Left lobe of liver (tissue), 2 donors: Measurements from ENCODE around the gene SLC25A10. TPM values are rescaled to one million over a fixed set of nuclear protein-coding genes. Genes with fewer than 3 reads are reported as not detected.
A peak's percentile ranks its signal among the peaks of the same experiment; 100 is the strongest.

Source experiments
- ATAC-seq: fragments of 200-7000 bp; cut with Tn5 transposase; one replicate; pipeline ENCODE4 v1.9.1; 2020; ENCODE audit warnings: mild to moderate bottlenecking, moderate library complexity
- DNase-seq: peaks from one replicate; pipeline ENCODE4 v3.0.0-alpha.2; 2020; ENCODE audit warnings: low spot score
- total RNA-seq: library from RNA; stranded (reverse); gene quantifications from one replicate; pipeline ENCODE4 v1.2.1, GENCODE V29; 2021
- donor health status: DM: no; HTN: no; CAD: no; lungs with moderate emphysema.
- donor health status: DM: no; HTN: yes; CAD: no.

SLC25A10 gene
- total RNA-seq, 1 donor from 2014 or later: 105 TPM

DNA sequence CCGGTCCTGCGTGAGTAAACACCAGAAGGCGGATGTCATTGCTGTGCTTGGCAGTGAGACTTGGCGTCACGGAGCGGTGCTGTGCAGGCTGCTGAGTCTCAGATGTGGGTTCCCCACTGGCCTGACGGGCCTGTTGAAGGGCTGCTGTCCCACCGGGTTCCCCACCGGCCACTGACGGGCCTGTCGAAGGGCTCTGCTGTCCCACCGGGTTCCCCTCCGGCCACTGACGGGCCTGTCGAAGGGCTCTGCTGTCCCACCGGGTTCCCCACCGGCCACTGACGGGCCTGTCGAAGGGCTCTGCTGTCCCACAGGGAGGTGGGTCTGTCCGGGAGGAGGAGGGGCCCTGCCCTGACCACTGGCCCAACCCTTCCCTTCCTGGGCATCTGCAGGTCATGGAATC lies 25.5 kb upstream of the SLC25A10 start:
- no peak for ATAC-seq
- DNase-seq: no peak

DNA sequence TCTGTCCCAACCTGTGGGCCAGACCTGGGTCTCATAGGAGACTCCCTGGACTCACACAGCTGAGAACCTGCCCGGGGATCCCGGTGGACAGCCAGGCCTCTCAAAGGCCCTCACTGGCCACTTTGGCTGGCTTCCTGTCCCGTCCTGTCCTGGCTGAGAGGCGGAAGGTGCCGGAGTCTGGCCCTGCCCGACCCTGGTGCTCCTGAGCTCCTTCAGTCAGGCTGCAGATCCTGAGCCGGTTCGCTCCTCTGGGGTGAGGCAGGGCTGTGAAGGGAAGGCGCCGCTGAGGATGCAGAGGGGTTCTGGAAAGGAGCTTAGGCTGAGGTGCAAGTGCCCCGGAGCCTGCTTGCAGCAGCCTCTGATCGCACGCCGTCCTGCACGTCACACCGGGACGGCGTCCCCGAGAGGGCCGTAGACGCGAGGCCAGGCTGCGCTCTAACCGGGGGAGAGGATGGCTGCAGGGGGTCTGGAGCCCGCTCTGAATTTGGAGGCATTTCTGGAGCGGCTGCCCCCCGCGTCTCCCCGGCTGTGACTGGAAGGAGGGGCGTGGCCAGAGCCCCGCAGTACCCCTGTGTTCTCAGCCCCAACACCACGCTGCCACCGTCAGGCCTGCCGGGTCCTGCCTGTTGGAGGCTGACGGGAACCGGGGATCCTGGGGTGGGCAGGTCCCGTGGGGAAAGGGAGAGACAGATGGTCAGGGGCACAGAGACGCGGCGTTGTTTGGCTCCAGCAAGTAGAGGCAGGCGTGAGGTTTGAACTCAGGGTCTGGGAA lies 24.1 kb upstream of the SLC25A10 start:
- DNase-seq (no peak), ATAC-seq (no peak)

DNA sequence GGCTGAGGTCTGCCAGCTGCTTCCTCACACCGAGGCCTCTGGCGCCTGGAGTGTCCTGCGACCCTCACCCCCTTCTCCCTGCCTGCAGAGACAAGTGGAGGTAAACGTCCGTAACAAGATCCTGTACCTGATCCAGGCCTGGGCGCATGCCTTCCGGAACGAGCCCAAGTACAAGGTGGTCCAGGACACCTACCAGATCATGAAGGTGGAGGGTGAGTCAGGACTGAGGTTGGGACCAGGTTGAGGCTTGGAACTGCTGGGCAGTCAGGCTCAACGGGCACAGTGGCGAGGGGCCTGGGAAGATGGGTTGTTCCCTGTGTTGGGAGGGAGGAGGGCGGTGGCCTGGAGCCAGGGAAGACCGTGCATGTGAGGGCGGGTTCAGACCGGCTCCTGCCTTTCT lies 23.5 kb upstream of the SLC25A10 start:
- DNase-seq: no peak
- ATAC-seq: no peak

DNA sequence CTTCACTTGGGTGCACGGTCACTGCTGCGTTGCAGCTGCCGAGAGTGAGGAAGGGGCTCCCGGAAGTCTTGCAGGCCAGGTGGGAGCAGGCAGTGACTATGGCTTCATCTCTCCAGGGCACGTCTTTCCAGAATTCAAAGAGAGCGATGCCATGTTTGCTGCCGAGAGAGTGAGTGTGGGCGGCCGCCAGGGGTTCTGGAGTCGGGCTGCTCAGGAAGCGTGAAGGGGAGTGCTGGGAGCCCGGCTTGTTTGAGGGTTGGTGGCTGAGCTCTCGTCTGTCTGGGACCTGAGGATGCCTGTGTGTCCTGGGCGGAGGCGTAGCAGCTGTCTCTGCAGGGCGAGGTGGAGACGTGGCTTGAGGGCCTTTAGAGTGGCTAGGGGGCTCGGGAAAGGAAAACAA lies 22.0 kb upstream of the SLC25A10 start:
- ATAC-seq: no peak

DNA sequence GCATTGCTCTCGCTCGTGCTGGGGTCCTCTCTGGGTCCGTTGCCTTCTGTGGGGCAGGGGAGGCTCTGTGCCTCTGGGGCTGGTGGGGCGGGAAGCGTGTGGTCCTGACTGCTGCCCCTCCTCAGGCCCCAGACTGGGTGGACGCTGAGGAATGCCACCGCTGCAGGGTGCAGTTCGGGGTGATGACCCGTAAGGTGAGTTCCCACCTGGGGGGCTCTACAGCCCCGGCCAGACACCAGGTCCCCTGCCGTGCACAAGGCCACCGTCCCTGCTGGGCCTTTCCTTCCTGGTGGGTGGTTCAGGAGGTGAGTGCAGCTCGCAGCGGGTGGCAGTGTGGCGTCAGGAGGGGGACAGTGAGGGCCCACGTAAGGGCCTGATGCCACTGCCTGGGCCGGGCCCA lies 21.5 kb upstream of the SLC25A10 start:
- ATAC-seq (no peak), DNase-seq (no peak)

More for the DNA sequence above, 22.0 kb upstream of the SLC25A10 start:
- DNase-seq: no peak

DNA sequence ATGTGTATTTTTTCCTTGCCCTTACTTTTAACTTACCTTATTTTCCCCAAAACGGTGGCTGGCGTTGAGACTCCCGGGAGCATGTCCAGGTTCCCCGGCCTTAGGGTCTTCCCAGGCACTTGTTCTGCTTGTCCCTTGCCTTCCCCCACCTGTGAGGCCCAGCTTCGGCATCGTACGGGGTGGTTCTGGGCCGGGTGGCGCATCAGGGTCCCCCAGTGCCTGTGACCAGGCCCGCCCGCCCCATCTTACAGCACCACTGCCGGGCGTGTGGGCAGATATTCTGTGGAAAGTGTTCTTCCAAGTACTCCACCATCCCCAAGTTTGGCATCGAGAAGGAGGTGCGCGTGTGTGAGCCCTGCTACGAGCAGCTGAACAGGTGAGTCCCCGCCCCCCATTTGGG lies 20.9 kb upstream of the SLC25A10 start:
- no peak for ATAC-seq
- no peak for DNase-seq

DNA sequence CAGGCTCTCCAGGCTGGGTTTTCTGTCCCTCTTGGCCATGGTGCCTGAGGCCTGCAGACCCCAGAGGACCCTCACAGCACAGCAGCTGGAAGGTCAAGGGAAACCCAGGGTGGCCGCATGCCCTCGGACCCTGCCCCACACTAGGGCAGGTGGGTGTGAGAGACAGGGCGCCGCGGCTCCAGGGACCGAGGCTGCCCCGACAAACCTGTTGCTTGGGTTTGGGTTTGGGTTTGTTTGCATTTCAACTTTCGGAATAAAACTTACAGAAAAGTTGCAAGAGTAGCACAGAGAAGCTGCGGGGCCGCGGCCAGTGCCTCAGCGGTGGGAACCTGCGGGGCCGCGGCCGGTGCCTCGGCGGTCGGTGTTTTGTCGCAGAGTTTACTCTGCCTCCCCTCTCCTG lies 20.5 kb upstream of the SLC25A10 start:
- ATAC-seq (no peak), DNase-seq (no peak)

DNA sequence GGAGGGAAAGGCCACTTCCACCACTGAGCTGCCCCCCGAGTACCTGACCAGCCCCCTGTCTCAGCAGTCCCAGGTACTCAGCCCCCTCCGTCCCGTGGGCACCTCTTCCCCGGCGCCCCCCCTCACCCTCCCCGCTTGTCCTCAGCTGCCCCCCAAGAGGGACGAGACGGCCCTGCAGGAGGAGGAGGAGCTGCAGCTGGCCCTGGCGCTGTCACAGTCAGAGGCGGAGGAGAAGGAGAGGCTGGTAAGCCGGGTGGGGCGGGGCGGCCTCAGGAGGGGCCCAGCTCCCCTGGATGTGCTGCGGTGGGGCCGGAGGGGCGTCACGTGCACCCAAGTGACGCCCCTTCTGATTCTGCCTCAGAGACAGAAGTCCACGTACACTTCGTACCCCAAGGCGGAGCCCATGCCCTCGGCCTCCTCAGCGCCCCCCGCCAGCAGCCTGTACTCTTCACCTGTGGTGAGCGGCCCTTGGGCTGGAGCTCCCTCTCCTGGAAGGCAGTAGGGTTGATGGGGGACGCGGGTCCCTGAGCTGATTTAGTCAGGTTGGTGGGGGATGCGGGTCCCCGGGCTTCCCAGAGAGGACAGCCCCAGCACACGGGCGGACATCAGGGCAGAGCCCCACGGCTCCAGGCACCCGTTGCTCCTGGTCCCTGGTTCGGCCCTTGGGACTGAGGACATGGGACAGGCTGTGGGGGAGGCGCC lies 18.4 kb upstream of the SLC25A10 start:
- ATAC-seq: peak; percentile 6
- DNase-seq: no peak

DNA sequence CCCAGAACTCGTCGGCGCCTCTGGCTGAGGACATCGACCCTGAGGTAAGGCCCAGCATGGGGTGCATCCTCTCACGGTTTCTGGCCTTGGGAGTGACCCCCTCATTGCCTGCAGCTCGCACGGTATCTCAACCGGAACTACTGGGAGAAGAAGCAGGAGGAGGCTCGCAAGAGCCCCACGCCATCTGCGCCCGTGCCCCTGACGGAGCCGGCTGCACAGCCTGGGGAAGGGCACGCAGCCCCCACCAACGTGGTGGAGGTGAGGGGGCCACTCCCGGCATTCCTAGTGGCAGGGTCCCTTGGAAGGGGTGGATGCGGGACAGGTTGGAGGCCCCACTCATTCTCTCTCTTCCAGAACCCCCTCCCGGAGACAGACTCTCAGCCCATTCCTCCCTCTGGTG lies 17.3 kb upstream of the SLC25A10 start:
- DNase-seq (no peak), ATAC-seq (no peak)

DNA sequence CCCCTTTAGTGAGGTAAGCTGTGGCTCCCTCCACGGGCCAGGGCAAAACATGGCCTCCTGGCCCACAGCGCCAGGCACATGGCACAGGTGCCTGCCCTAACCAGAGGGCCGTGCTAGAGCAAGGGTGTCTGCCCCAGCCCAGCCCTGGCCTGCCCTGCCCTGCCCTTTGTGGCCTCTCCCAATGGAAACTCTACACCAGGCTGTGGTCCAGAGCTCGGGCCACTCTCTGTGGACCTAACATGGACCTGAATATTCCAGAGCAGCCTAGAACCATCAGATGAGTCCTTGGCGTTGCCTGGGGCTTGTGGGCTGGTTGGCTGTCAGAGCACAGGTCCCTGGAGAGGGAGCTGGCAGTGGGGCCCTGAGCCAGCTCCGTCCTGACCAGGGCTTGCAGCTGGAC lies 16.9 kb upstream of the SLC25A10 start:
- ATAC-seq: peak; percentile 5

DNA sequence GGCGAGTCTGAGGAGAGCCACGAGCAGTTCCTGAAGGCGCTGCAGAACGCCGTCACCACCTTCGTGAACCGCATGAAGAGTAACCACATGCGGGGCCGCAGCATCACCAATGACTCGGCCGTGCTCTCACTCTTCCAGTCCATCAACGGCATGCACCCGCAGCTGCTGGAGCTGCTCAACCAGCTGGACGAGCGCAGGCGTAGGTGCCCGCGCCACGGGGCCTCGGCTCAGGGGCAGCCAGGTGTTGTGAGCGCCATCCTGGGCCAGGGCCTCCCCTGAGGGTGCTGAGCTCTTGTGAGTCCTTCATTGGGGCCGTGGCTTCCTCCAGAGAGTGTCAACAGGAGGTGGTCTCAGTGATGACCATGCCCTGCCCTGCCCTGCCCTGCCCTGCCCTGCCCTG lies 16.3 kb upstream of the SLC25A10 start:
- DNase-seq (no peak), ATAC-seq (no peak)

More for the DNA sequence above, 16.9 kb upstream of the SLC25A10 start:
- DNase-seq: no peak

DNA sequence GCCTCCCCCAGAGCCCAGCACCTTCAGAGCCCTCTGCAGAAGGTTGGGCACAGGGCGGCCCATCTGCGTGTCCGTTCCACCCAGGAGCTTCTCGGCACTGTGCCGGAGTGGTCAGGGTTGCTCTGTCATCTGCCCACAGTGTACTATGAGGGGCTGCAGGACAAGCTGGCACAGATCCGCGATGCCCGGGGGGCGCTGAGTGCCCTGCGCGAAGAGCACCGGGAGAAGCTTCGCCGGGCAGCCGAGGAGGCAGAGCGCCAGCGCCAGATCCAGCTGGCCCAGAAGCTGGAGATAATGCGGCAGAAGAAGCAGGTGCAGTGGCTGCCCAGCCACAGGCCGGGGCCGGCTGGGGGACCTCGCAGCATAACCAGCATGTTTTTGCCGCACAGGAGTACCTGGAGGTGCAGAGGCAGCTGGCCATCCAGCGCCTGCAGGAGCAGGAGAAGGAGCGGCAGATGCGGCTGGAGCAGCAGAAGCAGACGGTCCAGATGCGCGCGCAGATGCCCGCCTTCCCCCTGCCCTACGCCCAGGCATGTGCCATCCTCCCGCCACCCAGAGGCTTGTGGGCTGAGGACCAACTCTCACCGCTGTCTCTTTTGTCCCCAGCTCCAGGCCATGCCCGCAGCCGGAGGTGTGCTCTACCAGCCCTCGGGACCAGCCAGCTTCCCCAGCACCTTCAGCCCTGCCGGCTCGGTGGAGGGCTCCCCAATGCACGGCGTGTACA lies 15.7 kb upstream of the SLC25A10 start:
- DNase-seq (no peak), ATAC-seq (no peak)

DNA sequence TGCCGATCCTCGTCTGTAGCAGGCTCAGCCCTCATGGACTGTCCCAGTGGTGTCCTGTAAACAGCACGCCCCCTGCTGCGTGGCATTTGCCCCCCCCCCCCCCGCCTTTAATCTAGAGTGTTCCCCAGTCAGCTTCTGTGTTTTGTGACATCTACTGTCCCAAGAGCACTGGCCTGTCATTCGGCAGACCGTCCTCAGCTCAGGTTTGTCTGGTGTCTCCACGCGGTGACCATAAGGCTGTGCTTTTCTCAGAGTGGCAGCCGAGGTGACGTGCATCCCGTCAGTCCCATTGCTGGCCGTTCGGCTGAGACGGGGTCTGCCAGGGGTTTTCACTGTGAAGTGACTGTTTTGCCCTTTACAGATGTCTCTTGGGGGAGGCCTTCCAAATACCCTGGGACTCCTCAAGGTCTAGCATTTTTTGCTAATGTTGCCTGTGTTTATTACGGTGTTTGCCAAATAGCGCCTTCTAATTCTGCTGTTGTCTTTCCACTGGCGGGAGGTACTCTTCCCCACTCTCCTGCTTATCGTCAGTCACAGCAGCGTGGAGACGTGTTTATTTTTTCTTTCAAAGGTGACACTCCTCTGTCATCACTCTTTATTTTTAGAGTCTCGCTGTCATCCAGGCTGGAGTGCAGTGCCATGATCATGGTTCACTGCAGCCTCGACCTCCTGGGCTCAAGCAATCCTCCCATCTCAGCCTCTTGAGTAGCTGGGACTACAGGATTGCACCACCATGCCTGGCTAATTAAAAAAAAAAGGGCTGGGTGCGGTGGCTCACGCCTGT lies 14.6 kb upstream of the SLC25A10 start:
- ATAC-seq (no peak), DNase-seq (no peak)

DNA sequence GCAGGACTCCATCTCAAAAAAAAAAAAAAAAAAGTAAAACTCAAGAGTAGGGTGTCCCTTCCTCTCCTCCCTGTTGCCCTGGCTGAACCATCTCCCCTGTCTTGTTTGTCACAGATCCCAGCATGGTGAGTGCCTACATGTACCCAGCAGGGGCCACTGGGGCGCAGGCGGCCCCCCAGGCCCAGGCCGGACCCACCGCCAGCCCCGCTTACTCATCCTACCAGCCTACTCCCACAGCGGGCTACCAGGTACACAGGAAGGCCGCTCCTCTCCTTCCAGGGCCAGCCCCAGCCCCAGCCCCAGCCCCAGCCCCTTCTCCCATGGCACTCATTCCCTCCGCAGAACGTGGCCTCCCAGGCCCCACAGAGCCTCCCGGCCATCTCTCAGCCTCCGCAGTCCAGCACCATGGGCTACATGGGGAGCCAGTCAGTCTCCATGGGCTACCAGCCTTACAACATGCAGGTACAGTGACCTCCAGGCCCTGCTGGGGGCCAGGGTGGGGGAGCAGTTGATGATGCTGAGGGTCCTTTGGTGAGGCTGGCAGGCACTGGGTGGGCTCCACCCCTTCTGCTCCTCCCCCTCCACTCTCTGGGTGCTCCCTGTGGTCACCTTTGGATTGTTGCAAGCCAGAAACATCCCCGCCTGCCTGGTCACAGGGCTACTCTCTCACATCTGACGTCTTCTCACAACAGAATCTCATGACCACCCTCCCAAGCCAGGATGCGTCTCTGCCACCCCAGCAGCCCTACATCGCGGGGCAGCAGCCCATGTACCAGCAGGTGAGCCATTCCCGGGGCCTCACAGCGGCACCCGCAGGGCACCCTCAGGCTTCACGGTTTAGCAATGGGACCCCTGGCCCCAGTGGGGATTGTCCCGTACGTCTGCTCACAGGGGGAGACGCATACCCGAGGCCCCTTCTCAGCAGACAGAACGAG lies 11.5 kb upstream of the SLC25A10 start:
- no peak for DNase-seq
- ATAC-seq: no peak

DNA sequence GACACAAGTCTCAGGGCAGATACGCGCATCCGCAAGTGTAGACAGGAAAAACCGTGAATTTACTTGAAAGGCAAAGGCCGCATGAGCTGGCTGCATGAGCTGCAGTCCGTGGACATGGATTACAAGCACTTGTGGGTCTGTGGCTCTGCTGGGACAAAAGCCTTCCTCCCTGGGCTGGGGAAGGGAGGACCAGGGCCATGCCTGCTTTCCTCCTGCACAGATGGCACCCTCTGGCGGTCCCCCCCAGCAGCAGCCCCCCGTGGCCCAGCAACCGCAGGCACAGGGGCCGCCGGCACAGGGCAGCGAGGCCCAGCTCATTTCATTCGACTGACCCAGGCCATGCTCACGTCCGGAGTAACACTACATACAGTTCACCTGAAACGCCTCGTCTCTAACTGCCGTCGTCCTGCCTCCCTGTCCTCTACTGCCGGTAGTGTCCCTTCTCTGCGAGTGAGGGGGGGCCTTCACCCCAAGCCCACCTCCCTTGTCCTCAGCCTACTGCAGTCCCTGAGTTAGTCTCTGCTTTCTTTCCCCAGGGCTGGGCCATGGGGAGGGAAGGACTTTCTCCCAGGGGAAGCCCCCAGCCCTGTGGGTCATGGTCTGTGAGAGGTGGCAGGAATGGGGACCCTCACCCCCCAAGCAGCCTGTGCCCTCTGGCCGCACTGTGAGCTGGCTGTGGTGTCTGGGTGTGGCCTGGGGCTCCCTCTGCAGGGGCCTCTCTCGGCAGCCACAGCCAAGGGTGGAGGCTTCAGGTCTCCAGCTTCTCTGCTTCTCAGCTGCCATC lies 10.6 kb upstream of the SLC25A10 start:
- ATAC-seq: no peak
- DNase-seq: no peak

DNA sequence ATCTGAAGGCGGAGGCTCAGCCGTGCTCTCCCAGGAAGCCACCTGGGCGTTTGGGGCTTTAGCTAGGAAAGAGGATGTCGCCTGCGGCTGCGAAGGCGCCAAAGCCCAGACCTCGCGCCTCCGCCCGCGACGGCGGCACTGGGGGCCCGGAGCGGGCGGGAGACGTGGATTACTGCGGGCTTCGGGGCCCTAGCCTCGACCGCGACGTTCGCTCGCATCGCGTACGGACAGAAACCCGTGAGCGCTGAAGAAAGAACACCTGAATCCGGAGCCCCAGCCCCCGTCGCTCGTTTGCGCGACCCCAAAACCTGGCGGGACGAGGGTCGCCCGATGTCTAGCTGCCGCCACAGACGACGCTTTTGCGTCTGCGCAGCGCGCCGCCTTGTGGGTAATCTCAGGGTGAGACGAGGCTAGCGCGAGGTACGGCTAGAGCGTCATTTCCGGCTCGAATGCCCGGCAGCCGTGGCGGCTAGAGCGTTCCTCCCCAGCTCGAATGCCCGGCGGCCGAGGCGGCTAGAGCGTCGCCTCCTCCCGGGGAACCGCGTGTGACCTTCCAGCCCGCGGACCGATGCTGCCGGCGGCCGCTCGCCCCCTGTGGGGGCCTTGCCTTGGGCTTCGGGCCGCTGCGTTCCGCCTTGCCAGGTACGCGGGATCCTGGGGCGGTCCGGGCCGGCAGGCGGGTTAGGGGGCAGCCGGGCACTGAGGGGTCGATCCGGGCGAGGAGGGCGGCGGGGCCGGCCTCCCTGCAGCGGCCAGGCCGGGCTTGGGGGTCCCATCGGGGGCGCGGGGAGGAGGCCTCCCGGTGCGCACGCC lies 8.9 kb upstream of the SLC25A10 start, which contains the start of gene MRPL12:
Gene MRPL12, plus strand, starts transcription at position 434 of the 813 bp plus-strand sequence. Its CDS starts 135 bp downstream, at position 569.
- DNase-seq (peak; percentile 96), ATAC-seq (peak; percentile 83)

DNA sequence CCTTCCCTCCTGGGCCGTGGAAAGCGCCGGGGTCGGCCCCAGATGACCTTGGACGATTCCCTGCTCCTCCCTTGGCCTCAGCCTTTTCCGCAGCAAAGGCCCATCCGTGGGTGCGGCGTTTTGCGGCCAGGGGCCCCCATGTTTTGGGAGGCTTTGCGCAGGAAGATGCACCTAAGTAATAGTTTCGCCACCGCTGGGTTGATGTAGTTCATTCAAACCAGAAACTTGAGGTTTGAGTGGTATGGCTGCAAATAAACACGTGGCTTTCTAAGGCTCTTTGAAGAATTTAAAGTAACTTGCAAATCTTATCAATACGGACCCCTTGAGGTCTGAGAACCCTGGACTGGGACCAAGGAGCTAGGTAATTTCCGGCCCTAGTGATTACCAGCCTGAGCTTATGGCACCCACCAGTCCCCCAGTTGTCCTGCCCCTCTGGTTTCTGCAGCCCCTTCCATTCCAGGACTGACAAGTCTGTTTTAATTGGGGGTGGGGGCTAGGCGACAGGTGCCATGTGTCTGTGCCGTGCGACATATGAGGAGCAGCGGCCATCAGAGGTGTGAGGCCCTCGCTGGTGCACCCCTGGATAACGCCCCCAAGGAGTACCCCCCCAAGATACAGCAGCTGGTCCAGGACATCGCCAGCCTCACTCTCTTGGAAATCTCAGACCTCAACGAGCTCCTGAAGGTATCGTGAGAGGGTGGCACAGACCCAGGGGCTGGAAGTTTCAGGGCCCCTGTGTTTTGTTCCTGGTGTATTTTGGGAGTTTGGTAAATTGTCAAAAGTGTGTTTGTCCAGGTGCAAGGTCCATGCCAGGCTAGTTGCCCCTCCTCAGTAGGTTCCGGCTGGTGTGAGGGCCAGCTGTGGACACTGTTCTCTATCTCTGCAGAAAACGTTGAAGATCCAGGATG lies 8.1 kb upstream of the SLC25A10 start:
- DNase-seq: no peak
- ATAC-seq: peak; percentile 36
